Gastrocnemius medialis (tissue), 4 donors: ENCODE results near the gene COLEC12. TPM values are rescaled to one million over a fixed set of nuclear protein-coding genes. Genes with fewer than 3 reads are reported as not detected.

Experiments
- ATAC-seq, 2 donors: fragments of 150-250 bp; one replicate each; pipeline ENCODE4 v1.9.1; 2016
- DNase-seq, 2 donors: peaks; one replicate each; pipeline ENCODE4 v3.0.0-alpha.2; 2019
- H3K27ac ChIP-seq, 4 donors: fragments of 200-600 bp; sonication (generic); 1 replicate in 1 of 4; 2 replicates in 3 of 4; pipeline ENCODE4 v1.5.1; 2016 to 2018; ENCODE audit warnings: mild to moderate bottlenecking in 2 of 4, moderate library complexity in 1 of 4
- H3K27me3 ChIP-seq, 3 donors: fragments of 200-600 bp; sonication (generic) in 2 of 3; 1 replicate in 1 of 3; 2 replicates in 2 of 3; pipeline versions ENCODE4 v1.5.1 to v1.6.0; 2016 to 2019; ENCODE audit warnings: mild to moderate bottlenecking in 1 of 3, moderate library complexity in 1 of 3
- H3K36me3 ChIP-seq, 2 donors: fragments of 200-600 bp; sonication (generic) in 1 of 2; one replicate each; pipeline ENCODE4 v1.5.1; 2017 to 2018
- H3K4me1 ChIP-seq, 2 donors: fragments of 200-600 bp; sonication (generic) in 1 of 2; one replicate each; pipeline ENCODE4 v1.5.1; 2016 to 2017; ENCODE audit warnings: mild to moderate bottlenecking in 2 of 2
- H3K4me3 ChIP-seq, 4 donors: fragments of 200-600 bp; sonication (generic) in 3 of 4; 1 replicate in 1 of 4; 2 replicates in 3 of 4; pipeline ENCODE4 v1.5.1; 2016 to 2019; ENCODE audit warnings: mild to moderate bottlenecking in 2 of 4
- H3K9me3 ChIP-seq, 3 donors: fragments of 200-600 bp; sonication (generic) in 2 of 3; 1 replicate in 1 of 3; 2 replicates in 2 of 3; pipeline ENCODE4 v1.5.1; 2016 to 2019
- CTCF ChIP-seq, 5 experiments: fragments of 450-650 bp in 3 of 5; fragments of 200-600 bp in 2 of 5; sonication (generic) in 2 of 5; IDR thresholded peaks in 4 of 5; conservative IDR thresholded peaks in 1 of 5; 1 replicate in 4 of 5; 2 replicates in 1 of 5; pipeline ENCODE4 v1.5.1; 2016 to 2019; ENCODE audit warnings: antibody characterized with exemption in 5 of 5, mild to moderate bottlenecking in 3 of 5, moderate library complexity in 3 of 5
- POLR2A ChIP-seq, 2 donors: fragments of 450-650 bp; IDR thresholded peaks; one replicate each; pipeline ENCODE4 v1.6.1; 2017; ENCODE audit warnings: antibody characterized with exemption in 2 of 2, mild to moderate bottlenecking in 2 of 2, moderate library complexity in 2 of 2
- in situ Hi-C, 4 donors: fragments of 200-750 bp; cut with MboI; loops; one replicate each; pipeline versions ENCODE4 v1.15.0 to v1.8.0; 2017; ENCODE audit warnings: low sequenced_read_pairs in 4 of 4
- intact Hi-C: fragments of 100-400 bp; cut with DNase I; formaldehyde crosslinking; loops from one replicate; pipeline ENCODE4 v1.15.1; 2023; ENCODE audit warnings: low total_unique reads
- total RNA-seq, 4 donors: library from RNA; depleted of rRNA; stranded (reverse); fragments of >200 nt; gene quantifications; one replicate each; pipeline versions ENCODE4 v1.1.0 to v1.2.3, GENCODE V29; 2016

Gene COLEC12
- total RNA-seq, 4 donors from 2014 or later, result 0.97 to 6.1 (median 5.1) TPM

DNA sequence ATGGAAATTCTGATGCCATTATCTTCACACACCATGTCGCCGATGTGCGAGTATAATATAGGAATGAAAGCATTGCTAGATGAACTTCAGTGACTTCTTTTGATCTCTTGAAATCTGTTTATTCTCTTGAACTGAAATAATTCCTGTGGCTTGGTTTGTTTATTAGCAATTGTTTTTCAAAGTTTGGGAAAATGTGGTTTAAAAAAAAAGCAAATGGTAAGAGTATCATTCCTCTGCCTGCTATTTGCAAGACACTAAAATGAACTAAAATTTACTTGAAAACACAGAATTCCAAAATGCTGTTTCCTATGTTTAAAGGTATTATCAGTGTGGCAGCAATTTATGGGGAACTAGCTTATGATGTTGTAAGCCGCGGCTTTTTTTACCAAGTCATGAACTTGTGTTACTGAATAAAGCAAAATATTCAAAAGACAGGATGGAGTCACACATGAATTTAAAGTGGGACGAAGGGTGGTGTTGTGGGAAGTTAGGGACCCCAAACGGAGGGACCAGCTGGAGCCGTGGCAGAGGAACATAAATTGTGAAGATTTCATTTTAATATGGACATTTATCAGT is 96.4 kb downstream of the COLEC12 start:
- TF ChIP-seq POLR2A (IDR thresholded peaks at IDR 0.05), result no peak
- TF ChIP-seq CTCF (IDR thresholded peaks at IDR 0.05 in 4 of 5, conservative IDR thresholded peaks at IDR 0.05 in 1 of 5), result no peak
- in situ Hi-C loops (no loop called here), intact Hi-C loops (no loop called here)
- ATAC-seq (no peak), DNase-seq (no peak)
- Histone ChIP-seq H3K4me1 (no peaks in the 10 kb centered on the region), H3K4me3 (no peak overlapping the region), H3K27me3 (no peaks in the 10 kb centered on the region), H3K9me3 (no peaks in the 10 kb centered on the region), H3K36me3 (no peaks in the 10 kb centered on the region), H3K27ac (no peak overlapping the region)

- Histone ChIP-seq H3K9me3 (no peaks in the 10 kb centered on the region), H3K27me3 (no peaks in the 10 kb centered on the region), H3K4me3 (no peak overlapping the region), H3K36me3 (no peaks in the 10 kb centered on the region), H3K4me1 (no peaks in the 10 kb centered on the region), H3K27ac (no peak overlapping the region)
- ATAC-seq, result no peak
- in situ Hi-C loops, result no loop called here
- no peak for DNase-seq
- TF ChIP-seq POLR2A (IDR thresholded peaks at IDR 0.05) (no peak), CTCF (IDR thresholded peaks at IDR 0.05 in 4 of 5, conservative IDR thresholded peaks at IDR 0.05 in 1 of 5) (no peak)
- intact Hi-C loops, result no loop called here
Measured at GRCh38 chr18:402129-402528, 98.4 kb downstream of the COLEC12 start.

DNA sequence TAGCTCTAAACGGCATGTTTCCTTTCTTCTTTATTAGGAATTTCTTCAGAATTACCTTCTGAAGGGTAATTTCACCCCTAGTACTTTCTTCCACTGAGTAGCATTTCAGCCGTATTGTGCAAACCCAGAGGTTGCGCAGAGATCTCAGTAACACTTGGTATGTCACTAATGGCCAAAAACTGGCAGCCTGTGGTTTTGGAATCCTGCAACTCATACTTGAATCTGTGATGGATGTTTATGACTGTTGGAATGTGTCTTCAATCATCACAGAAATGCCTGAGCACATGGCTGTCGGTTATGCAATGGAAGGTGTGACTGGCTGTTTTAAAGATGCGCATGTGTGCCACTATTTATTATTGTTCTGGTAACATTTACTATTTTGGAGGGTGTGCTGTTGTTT is 100.0 kb downstream of the COLEC12 start:
- no peak overlapping the region for H3K27ac ChIP-seq
- no peaks in the 10 kb centered on the region for H3K4me1 ChIP-seq
- intact Hi-C loops, result no loop called here
- TF ChIP-seq CTCF (IDR thresholded peaks at IDR 0.05 in 4 of 5, conservative IDR thresholded peaks at IDR 0.05 in 1 of 5), result no peak
- no peak for TF ChIP-seq POLR2A (IDR thresholded peaks at IDR 0.05)
- no peaks in the 10 kb centered on the region for H3K36me3 ChIP-seq
- ATAC-seq (no peak), DNase-seq (no peak)
- in situ Hi-C loops, result no loop called here
- no peaks in the 10 kb centered on the region for H3K9me3 ChIP-seq
- no peak overlapping the region for H3K4me3 ChIP-seq
- H3K27me3 ChIP-seq, result no peaks in the 10 kb centered on the region

GRCh38 chr18:399631-400135 is 100.8 kb downstream of the COLEC12 start:
- TF ChIP-seq CTCF (IDR thresholded peaks at IDR 0.05 in 4 of 5, conservative IDR thresholded peaks at IDR 0.05 in 1 of 5) (no peak), POLR2A (IDR thresholded peaks at IDR 0.05) (no peak)
- in situ Hi-C loops, result no loop called here
- intact Hi-C loops, result no loop called here
- ATAC-seq (no peak), DNase-seq (no peak)
- Histone ChIP-seq H3K4me1 (no peaks in the 10 kb centered on the region), H3K36me3 (no peaks in the 10 kb centered on the region), H3K9me3 (no peaks in the 10 kb centered on the region), H3K4me3 (no peak overlapping the region), H3K27ac (no peak overlapping the region), H3K27me3 (no peaks in the 10 kb centered on the region)
